Fibroblast of mammary gland (primary cell): ENCODE measurements around the gene FNDC4.

Experiments used
- DNase-seq: peaks from one replicate; pipeline ENCODE4 v3.0.0-alpha.2; 2010; ENCODE audit warnings: low read depth
- H3K4me3 ChIP-seq: 2 replicates; pipeline ENCODE4 v1.5.1; 2011; ENCODE audit warnings: low read depth, mild to moderate bottlenecking, low read length, moderate library complexity; ENCODE audit not compliant: control insufficient read depth
- TF ChIP-seq, protein P1 (sequence below): conservative IDR thresholded peaks from 2 replicates; pipeline ENCODE4 v1.5.1; 2011; ENCODE audit warnings: low read depth, low read length, inconsistent platforms; ENCODE audit not compliant: control insufficient read depth, insufficient read depth

Gene FNDC4

DNA sequence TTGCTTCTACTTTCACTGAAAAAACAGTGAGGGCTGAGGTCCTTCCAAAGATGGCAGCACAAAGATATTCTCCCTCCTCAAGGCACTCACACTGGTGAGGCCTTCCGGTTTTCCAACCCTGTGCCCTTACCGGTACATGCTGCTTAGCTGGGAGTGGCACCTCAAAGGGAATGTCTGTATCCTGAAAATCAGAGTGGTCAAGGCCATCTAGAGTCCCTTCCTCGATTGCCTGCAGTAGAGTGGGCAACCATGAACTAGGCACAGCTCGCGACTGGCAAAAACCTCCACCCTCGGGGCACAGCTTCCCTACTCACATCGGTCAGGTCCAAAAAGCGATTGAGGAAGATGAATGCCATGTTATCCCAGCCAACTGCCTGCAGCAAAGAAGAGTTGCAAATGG is 49.4 kb downstream of the FNDC4 start:
- no peak overlapping the region for H3K4me3 ChIP-seq
- TF ChIP-seq, protein P1, sequence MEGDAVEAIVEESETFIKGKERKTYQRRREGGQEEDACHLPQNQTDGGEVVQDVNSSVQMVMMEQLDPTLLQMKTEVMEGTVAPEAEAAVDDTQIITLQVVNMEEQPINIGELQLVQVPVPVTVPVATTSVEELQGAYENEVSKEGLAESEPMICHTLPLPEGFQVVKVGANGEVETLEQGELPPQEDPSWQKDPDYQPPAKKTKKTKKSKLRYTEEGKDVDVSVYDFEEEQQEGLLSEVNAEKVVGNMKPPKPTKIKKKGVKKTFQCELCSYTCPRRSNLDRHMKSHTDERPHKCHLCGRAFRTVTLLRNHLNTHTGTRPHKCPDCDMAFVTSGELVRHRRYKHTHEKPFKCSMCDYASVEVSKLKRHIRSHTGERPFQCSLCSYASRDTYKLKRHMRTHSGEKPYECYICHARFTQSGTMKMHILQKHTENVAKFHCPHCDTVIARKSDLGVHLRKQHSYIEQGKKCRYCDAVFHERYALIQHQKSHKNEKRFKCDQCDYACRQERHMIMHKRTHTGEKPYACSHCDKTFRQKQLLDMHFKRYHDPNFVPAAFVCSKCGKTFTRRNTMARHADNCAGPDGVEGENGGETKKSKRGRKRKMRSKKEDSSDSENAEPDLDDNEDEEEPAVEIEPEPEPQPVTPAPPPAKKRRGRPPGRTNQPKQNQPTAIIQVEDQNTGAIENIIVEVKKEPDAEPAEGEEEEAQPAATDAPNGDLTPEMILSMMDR, result no peak
- no peak for DNase-seq

DNA sequence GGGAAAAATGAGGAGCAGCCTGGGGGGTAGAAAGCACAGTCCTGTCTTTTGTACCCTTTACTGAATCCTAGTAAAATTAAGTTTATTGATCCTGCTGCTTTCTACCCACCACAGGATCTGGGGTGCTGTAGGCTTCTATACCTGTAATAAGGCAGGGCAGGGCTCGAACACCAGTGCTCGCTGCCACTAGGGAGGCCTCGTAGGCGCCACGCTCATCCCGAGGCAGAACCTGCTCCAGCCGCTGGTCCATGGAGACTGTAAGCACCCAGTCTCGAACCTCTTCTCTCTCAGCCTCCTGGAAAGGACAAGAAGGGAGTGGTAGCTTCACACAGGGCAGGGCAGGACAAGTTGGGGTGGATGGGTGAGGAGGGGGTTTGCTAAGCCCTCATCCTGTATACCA is 49.8 kb downstream of the FNDC4 start:
- TF ChIP-seq, protein P1, result no peak
- DNase-seq, result no peak
- H3K4me3 ChIP-seq, result no peak overlapping the region

DNA sequence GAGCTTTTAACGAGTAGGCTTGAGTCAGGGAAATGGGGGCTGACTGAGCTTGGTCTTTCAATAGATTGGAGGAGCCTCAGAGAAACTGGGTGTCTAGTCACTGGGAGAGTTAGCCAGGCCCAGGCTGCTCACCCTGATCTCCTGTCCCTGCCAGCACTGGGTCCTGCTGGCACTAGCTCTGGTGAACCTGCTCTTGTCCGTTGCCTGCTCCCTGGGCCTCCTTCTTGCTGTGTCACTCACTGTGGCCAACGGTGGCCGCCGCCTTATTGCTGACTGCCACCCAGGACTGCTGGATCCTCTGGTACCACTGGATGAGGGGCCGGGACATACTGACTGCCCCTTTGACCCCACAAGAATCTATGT is 52.1 kb downstream of the FNDC4 start:
- no peak for DNase-seq
- no peak overlapping the region for H3K4me3 ChIP-seq

DNA sequence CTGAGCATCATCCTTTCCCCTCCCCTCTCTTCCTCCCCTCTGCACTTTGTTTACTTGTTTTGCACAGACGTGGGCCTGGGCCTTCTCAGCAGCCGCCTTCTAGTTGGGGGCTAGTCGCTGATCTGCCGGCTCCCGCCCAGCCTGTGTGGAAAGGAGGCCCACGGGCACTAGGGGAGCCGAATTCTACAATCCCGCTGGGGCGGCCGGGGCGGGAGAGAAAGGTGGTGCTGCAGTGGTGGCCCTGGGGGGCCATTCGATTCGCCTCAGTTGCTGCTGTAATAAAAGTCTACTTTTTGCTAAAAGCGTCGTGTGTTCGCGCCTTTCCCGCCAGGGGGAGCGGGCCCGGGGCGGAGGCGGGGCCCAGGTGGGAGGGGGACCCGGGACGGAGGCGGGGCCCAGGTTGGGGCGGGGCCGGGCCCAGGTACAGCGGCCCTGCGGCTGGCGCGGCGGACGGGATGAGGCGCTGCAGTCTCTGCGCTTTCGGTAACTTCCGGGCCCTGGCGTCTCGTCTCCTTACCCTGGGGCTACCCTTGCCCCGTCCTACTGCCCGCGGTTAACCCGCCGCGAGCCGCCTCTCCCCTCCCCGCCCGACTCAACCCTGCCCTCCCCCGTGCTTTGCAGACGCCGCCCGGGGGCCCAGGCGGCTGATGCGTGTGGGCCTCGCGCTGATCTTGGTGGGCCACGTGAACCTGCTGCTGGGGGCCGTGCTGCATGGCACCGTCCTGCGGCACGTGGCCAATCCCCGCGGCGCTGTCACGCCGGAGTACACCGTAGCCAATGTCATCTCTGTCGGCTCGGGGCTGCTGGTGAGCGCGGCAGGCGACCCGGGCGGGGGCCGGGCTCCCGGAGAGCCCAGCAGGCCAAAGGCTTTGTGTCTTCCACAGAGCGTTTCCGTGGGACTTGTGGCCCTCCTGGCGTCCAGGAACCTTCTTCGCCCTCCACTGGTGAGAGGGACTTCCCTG is 52.8 kb downstream of the FNDC4 start, which contains the start of gene KRTCAP3:
TSS of gene KRTCAP3 (plus strand) at position 424 of the 962 bp plus-strand sequence. CDS start at position 456, 32 bp downstream.
- TF ChIP-seq, protein P1, result no peak
- H3K4me3 ChIP-seq, result no peak within 1 kb of the TSS
- no peak for DNase-seq

More for the DNA sequence above, 52.1 kb downstream of the FNDC4 start:
- TF ChIP-seq, protein P1, result no peak
